Measurements from ENCODE around the gene ECI1. TPM values are rescaled to one million over a fixed set of nuclear protein-coding genes. Genes with fewer than 3 reads are reported as not detected.

ECI1 gene
- total and polyA plus RNA-seq, 4 donors = 35.0 to 87.1 (median 63.5) TPM

- Histone ChIP-seq H3K9me3 (ENCODE audit: control insufficient read depth in 4 of 4, insufficient read depth in 3 of 4, low read length in 3 of 4) (no peaks in the 10 kb centered on the region), H3K9ac (ENCODE audit: insufficient read depth in 1 of 2, low read length in 2 of 2) (no peak overlapping the region), H3K27ac (ENCODE audit: low read depth in 1 of 2, low read length in 1 of 2) (peak overlapping the region; percentile 58 to 76), H3K4me3 (no peak overlapping the region), H3K36me3 (ENCODE audit: control insufficient read depth in 4 of 4, insufficient read depth in 4 of 4, low read length in 4 of 4) (peaks cover 0 to 32% (median 4%) of the 10 kb centered on the region in 4 donors), H3K27me3 (ENCODE audit: control insufficient read depth in 3 of 3, insufficient read depth in 3 of 3, low read length in 2 of 3) (no peaks in the 10 kb centered on the region), H3K4me1 (ENCODE audit: control insufficient read depth in 5 of 5, insufficient read depth in 5 of 5, low read length in 5 of 5) (peaks cover 0 to 20% (median 9%) of the 10 kb centered on the region in 5 donors)
- ATAC-seq (ENCODE audit: insufficient read depth, low FRiP score) = no peak
- TF ChIP-seq CTCF (IDR thresholded peaks at IDR 0.05; ENCODE audit: control extremely low read depth, extremely low read depth) = no peak
- WGBS, 2 donors = 82 to 89% methylated on average over 11 of the region's 11 CpGs
- no peak for DNase-seq
Observed at GRCh38 chr16:2211923-2212347, 39.5 kb downstream of the ECI1 start.

- no peak for DNase-seq
- H3K36me3 ChIP-seq (ENCODE audit: control insufficient read depth in 4 of 4, insufficient read depth in 4 of 4, low read length in 4 of 4) = peaks cover 0 to 35% (median 4%) of the 10 kb centered on the region in 4 donors
- peaks cover 4 to 28% (median 12%) of the 10 kb centered on the region in 5 donors for H3K4me1 ChIP-seq (ENCODE audit: control insufficient read depth in 5 of 5, insufficient read depth in 5 of 5, low read length in 5 of 5)
Observed at GRCh38 chr16:2210386-2211365, 40.7 kb downstream of the ECI1 start, which contains the start of gene BRICD5. Gene BRICD5, minus strand, starts transcription at chr16:2210863. Its CDS starts 30 bp downstream, at chr16:2210833.

GRCh38 chr16:2210009-2210332, 41.4 kb downstream of the ECI1 start:
- 94% methylated on average over 17 of the region's 17 CpGs for WGBS, 2 donors
- Histone ChIP-seq H3K4me3 (no peak overlapping the region), H3K9me3 (ENCODE audit: control insufficient read depth in 4 of 4, insufficient read depth in 3 of 4, low read length in 3 of 4) (no peaks in the 10 kb centered on the region), H3K27ac (ENCODE audit: low read depth in 1 of 2, low read length in 1 of 2) (no peak overlapping the region), H3K9ac (ENCODE audit: insufficient read depth in 1 of 2, low read length in 2 of 2) (no peak overlapping the region), H3K4me1 (ENCODE audit: control insufficient read depth in 5 of 5, insufficient read depth in 5 of 5, low read length in 5 of 5) (peaks cover 4 to 29% (median 12%) of the 10 kb centered on the region in 5 donors), H3K27me3 (ENCODE audit: control insufficient read depth in 3 of 3, insufficient read depth in 3 of 3, low read length in 2 of 3) (no peaks in the 10 kb centered on the region), H3K36me3 (ENCODE audit: control insufficient read depth in 4 of 4, insufficient read depth in 4 of 4, low read length in 4 of 4) (peaks cover 0 to 35% (median 4%) of the 10 kb centered on the region in 4 donors)
- DNase-seq (no peak), ATAC-seq (ENCODE audit: insufficient read depth, low FRiP score) (no peak)
- no peak for TF ChIP-seq CTCF (IDR thresholded peaks at IDR 0.05; ENCODE audit: control extremely low read depth, extremely low read depth)

More at GRCh38 chr16:2210386-2211365, 40.7 kb downstream of the ECI1 start, which contains the start of gene BRICD5:
- Histone ChIP-seq H3K9me3 (ENCODE audit: control insufficient read depth in 4 of 4, insufficient read depth in 3 of 4, low read length in 3 of 4) (no peaks in the 10 kb centered on the region), H3K4me3 (no peak within 1 kb of the TSS), H3K9ac (ENCODE audit: insufficient read depth in 1 of 2, low read length in 2 of 2) (no peak within 1 kb of the TSS), H3K27me3 (ENCODE audit: control insufficient read depth in 3 of 3, insufficient read depth in 3 of 3, low read length in 2 of 3) (no peaks in the 10 kb centered on the region), H3K27ac (ENCODE audit: low read depth in 1 of 2, low read length in 1 of 2) (peak within 1 kb of the TSS in 1 of 2 donors; percentile 76)
- no peak for TF ChIP-seq CTCF (IDR thresholded peaks at IDR 0.05; ENCODE audit: control extremely low read depth, extremely low read depth)
- WGBS, 2 donors = 82 to 83% methylated on average over 24 of the region's 24 CpGs
- no peak for ATAC-seq (ENCODE audit: insufficient read depth, low FRiP score)
